ENCODE measurements around the gene NRP1. TPM values are rescaled to one million over a fixed set of nuclear protein-coding genes. Genes with fewer than 3 reads are reported as not detected.

Gene NRP1
- total and polyA plus RNA-seq, 12 donors: 45.3 to 229 (median 157) TPM

DNA sequence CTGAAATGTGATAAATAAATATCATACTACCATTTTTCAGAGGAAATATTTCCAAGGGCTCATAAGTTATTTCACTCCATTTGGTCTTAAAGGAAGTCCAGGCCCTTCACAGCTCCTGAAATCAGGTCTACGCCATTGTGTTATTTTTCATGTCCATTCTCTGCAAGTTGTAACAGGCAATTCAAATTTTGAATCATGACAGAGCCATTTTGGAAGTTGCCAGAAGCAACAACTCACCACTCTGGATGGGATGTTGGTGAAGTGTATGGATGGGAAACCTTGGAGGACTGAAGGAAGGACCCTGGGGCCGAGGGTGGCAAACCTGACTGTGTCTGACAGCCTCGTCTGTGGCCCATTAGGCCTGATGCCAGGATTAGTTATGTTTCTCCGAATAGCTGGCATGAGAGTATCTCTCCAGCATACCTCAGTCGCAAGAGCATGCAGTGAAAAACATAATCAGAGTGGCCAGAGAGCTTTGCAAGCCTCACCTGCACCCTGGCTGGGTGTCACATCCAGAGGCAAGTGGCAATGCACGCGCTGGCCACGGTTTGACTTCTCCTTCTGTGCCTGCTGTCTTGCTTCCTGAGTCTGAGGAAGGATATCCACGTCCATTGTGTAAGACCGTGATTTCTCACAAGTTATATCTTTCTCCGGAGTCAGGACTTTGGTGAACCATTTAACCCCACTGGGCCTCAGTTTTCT, 87.1 kb downstream of the NRP1 start:
- H3K36me3 ChIP-seq: peaks cover 0 to 100% (median 43%) of the 10 kb centered on the region in 9 donors
- H3K9me3 ChIP-seq: no peaks in the 10 kb centered on the region
- H3K27ac ChIP-seq: peak overlapping the region in 9 of 10 donors; percentile 41 to 90 (median 77)
- peaks cover 2 to 93% (median 69%) of the 10 kb centered on the region in 9 donors for H3K4me1 ChIP-seq
- H3K4me3 ChIP-seq: no peak overlapping the region
- ATAC-seq (peak in 4 of 8 donors; percentile 19 to 51 (median 22)), DNase-seq (peak in 1 of 2 donors; percentile 30)
- 37 to 59% methylated on average over 11 of the region's 11 CpGs for WGBS, 2 donors
- intact Hi-C loops (cut with DNase I): no loop called here
- TF ChIP-seq, protein P1, sequence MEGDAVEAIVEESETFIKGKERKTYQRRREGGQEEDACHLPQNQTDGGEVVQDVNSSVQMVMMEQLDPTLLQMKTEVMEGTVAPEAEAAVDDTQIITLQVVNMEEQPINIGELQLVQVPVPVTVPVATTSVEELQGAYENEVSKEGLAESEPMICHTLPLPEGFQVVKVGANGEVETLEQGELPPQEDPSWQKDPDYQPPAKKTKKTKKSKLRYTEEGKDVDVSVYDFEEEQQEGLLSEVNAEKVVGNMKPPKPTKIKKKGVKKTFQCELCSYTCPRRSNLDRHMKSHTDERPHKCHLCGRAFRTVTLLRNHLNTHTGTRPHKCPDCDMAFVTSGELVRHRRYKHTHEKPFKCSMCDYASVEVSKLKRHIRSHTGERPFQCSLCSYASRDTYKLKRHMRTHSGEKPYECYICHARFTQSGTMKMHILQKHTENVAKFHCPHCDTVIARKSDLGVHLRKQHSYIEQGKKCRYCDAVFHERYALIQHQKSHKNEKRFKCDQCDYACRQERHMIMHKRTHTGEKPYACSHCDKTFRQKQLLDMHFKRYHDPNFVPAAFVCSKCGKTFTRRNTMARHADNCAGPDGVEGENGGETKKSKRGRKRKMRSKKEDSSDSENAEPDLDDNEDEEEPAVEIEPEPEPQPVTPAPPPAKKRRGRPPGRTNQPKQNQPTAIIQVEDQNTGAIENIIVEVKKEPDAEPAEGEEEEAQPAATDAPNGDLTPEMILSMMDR (IDR thresholded peaks at IDR 0.05): no peak
- no peaks in the 10 kb centered on the region for H3K27me3 ChIP-seq

DNA sequence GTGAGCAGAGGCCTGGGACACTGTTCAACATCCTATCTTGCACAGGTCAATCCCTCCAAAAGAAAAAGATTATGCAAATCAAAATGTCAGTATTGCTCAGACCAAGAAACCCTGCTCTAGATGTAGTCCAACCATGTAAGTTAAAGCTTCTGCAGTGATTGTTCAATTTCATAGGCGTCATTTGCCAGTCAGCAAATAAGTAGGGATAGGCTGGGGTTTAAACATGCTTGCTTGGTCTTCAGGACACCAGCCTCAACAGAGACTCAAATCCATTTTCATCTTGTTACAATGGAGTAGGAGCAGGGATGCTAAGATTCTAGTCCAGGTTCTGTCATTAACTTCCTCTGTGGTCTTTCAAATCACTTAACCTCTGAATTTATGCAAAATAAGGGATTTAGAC, 89.1 kb downstream of the NRP1 start:
- ATAC-seq (no peak), DNase-seq (no peak)
- 78 to 85% methylated on average over 1 of the region's 1 CpG for WGBS, 2 donors
- intact Hi-C loops (cut with DNase I): no loop called here
- Histone ChIP-seq H3K9me3 (no peaks in the 10 kb centered on the region), H3K27ac (peak overlapping the region in 7 of 10 donors; percentile 0 to 73 (median 23)), H3K27me3 (no peaks in the 10 kb centered on the region), H3K4me1 (peaks cover 5 to 99% (median 73%) of the 10 kb centered on the region in 9 donors), H3K36me3 (peaks cover 0 to 98% (median 23%) of the 10 kb centered on the region in 9 donors), H3K4me3 (no peak overlapping the region)
- TF ChIP-seq, protein P1 (IDR thresholded peaks at IDR 0.05): no peak

DNA sequence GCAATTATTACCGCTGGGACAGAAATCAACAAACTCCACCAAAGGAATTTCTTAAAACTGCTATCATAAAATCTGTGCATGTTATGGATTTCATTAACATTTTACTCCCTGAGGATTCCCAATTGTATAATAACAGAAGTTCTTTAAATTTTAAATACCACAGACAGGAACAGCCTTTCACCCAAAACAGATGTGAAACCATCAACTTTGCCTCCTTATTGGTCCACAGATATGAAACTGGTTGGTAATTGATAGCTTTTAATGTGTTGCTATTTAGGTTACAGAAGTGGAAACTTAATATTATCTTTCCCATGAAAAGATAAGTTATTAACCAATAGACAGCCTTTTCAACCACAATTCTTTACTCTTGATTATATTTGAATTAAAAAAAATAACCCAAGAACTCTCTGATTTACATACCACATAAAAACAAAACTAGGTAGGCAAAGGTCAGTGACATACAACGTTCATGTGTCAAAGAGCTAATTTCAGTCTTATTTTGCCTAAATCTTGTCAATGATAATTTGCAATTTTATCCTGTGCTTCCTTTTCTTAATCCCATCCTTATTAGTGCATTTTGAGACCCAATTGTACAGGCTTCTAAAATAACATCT, 90.0 kb downstream of the NRP1 start:
- no peak for DNase-seq
- TF ChIP-seq, protein P1 (IDR thresholded peaks at IDR 0.05): no peak
- Histone ChIP-seq H3K9me3 (no peaks in the 10 kb centered on the region), H3K27ac (peak overlapping the region in 5 of 10 donors; percentile 0 to 73 (median 25)), H3K4me3 (no peak overlapping the region), H3K27me3 (no peaks in the 10 kb centered on the region), H3K4me1 (peaks cover 5 to 98% (median 64%) of the 10 kb centered on the region in 9 donors), H3K36me3 (peaks cover 0 to 98% (median 19%) of the 10 kb centered on the region in 9 donors)
- no peak for ATAC-seq
- WGBS, 2 donors: 66 to 71% methylated on average over 2 of the region's 2 CpGs
- intact Hi-C loops (cut with DNase I): no loop called here

DNA sequence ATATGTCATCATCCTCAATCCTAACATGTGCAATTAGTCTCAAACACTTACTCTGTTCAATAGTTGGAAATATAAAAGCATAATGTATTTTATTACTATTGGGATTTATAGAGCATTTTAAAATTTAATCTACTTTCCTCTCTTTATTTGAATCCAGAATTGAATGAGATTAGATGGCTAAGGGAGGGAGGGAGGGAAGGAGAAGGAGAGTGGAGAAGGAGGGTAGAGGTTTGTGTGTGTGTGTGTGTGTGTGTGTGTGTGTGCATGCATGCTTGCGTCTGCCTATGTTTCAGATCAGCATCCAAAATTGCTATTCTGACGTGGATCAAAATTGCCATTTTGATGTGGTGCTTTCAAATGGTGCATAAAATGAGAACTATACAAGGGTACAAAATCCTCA, 90.8 kb downstream of the NRP1 start:
- H3K4me3 ChIP-seq: no peak overlapping the region
- no peak for DNase-seq
- no peaks in the 10 kb centered on the region for H3K27me3 ChIP-seq
- TF ChIP-seq, protein P1 (IDR thresholded peaks at IDR 0.05): no peak
- peaks cover 0 to 98% (median 20%) of the 10 kb centered on the region in 9 donors for H3K36me3 ChIP-seq
- no peak for ATAC-seq
- peak overlapping the region in 2 of 10 donors; percentile 25 to 73 for H3K27ac ChIP-seq
- 90 to 100% methylated on average over 2 of the region's 2 CpGs for WGBS, 2 donors
- no peaks in the 10 kb centered on the region for H3K9me3 ChIP-seq
- peaks cover 5 to 91% (median 57%) of the 10 kb centered on the region in 9 donors for H3K4me1 ChIP-seq
- intact Hi-C loops (cut with DNase I): no loop called here
